OCI-LY7 (cell line): ENCODE measurements around the gene GALNT9. TPM values are rescaled to one million over a fixed set of nuclear protein-coding genes. Genes with fewer than 3 reads are reported as not detected.

Experiments used
- BruUV-seq: library from RNA; stranded (reverse); fragments of 400-500 nt; replicated peaks from 2 replicates; lab custom pipeline; 2021; lab: Mats Ljungman, UMichigan
- CTCF ChIA-PET: fragments of 300-600 bp; sonication (Branson Sonifier 250); formaldehyde crosslinking; loops from one replicate; lab custom pipeline; 2022; ENCODE audit warnings: antibody characterized with exemption; ENCODE audit not compliant: unreplicated experiment; lab: Charles Lee
- POLR2A ChIA-PET: fragments of 300-600 bp; sonication (Branson Sonifier 250); formaldehyde crosslinking; loops from one replicate; lab custom pipeline; 2022; ENCODE audit warnings: antibody characterized with exemption; lab: Charles Lee
- DNase-seq: peaks from one replicate; pipeline ENCODE4 v3.0.0-alpha.2; 2015; ENCODE audit warnings: low spot score
- H2AFZ ChIP-seq: fragments of 200-600 bp; sonication (generic), shearing (Covaris generic); 2 replicates; pipeline ENCODE4 v1.6.1; 2014; ENCODE audit warnings: mild to moderate bottlenecking, antibody characterized with exemption, low read length, moderate library complexity
- H3K27ac ChIP-seq: fragments of 200-600 bp; sonication (generic); 2 replicates; pipeline ENCODE4 v1.5.1; 2014; ENCODE audit warnings: mixed run types, low read depth, mild to moderate bottlenecking, moderate library complexity, low read length, inconsistent platforms; ENCODE audit not compliant: poor library complexity, severe bottlenecking
- H3K36me3 ChIP-seq: fragments of 200-600 bp; sonication (generic); 2 replicates; pipeline ENCODE4 v1.6.1; 2014; ENCODE audit warnings: mild to moderate bottlenecking, antibody characterized with exemption, low read length, moderate library complexity, mixed read lengths; ENCODE audit not compliant: insufficient read depth
- H3K4me1 ChIP-seq: fragments of 200-600 bp; sonication (generic); 2 replicates; pipeline ENCODE4 v1.5.1; 2014; ENCODE audit warnings: mild to moderate bottlenecking, low read length; ENCODE audit not compliant: insufficient read depth, poor library complexity, severe bottlenecking
- H3K4me2 ChIP-seq: fragments of 200-600 bp; sonication (generic); 2 replicates; pipeline ENCODE4 v1.6.1; 2014; ENCODE audit warnings: mild to moderate bottlenecking, low read length
- H3K4me3 ChIP-seq: fragments of 200-600 bp; sonication (generic); 2 replicates; pipeline ENCODE4 v1.5.1; 2014; ENCODE audit warnings: mild to moderate bottlenecking, low read depth, low read length; ENCODE audit not compliant: poor library complexity, severe bottlenecking
- H3K79me2 ChIP-seq: fragments of 200-600 bp; sonication (generic); 2 replicates; pipeline ENCODE4 v1.6.1; 2016; ENCODE audit warnings: low read depth, mild to moderate bottlenecking, low read length, moderate library complexity, mixed read lengths; ENCODE audit not compliant: insufficient read depth
- H3K9me2 ChIP-seq: fragments of 200-600 bp; sonication (generic); 2 replicates; pipeline ENCODE4 v1.6.1; 2016; ENCODE audit warnings: mild to moderate bottlenecking, low read length, mixed read lengths; ENCODE audit not compliant: insufficient read depth
- H3K9me3 ChIP-seq: fragments of 200-600 bp; sonication (generic); 2 replicates; pipeline ENCODE4 v1.6.1; 2014; ENCODE audit warnings: mild to moderate bottlenecking, mixed run types, low read length, mixed read lengths
- H4K20me1 ChIP-seq: fragments of 200-600 bp; sonication (generic); 2 replicates; pipeline ENCODE4 v1.6.1; 2014; ENCODE audit warnings: mild to moderate bottlenecking, antibody characterized with exemption, low read length, moderate library complexity, mixed read lengths; ENCODE audit not compliant: insufficient read depth
- EZH2phosphoT487 ChIP-seq: fragments of 200-600 bp; sonication (generic); IDR thresholded peaks from 2 replicates; pipeline ENCODE4 v1.6.1; 2018; ENCODE audit warnings: low read depth, borderline replicate concordance, mild to moderate bottlenecking, mixed run types, antibody characterized with exemption, low read length, moderate library complexity, mixed read lengths
- intact Hi-C: fragments of 100-400 bp; cut with micrococcal nuclease; formaldehyde crosslinking; loops from one replicate; pipeline ENCODE4 v1.10.0; 2022; ENCODE audit not compliant: unreplicated experiment
- total RNA-seq, 2 experiments: library from RNA; depleted of rRNA in 1 of 2; stranded (reverse); fragments of >200 nt in 1 of 2; shearing (Covaris generic) in 1 of 2; gene quantifications; 2 replicates each; pipeline ENCODE4 v1.2.3, GENCODE V29; 2014 to 2022
- TF ChIP-seq, protein P1 (sequence below): fragments of 200-600 bp; sonication (generic); conservative IDR thresholded peaks from 2 replicates; pipeline ENCODE4 v1.5.1; 2014; ENCODE audit warnings: mild to moderate bottlenecking, antibody characterized with exemption, low read length, moderate library complexity, mixed read lengths

The GALNT9 gene
- total RNA-seq, 2 experiments from 2014 or later = 0.28 TPM; not detected in 1

DNA sequence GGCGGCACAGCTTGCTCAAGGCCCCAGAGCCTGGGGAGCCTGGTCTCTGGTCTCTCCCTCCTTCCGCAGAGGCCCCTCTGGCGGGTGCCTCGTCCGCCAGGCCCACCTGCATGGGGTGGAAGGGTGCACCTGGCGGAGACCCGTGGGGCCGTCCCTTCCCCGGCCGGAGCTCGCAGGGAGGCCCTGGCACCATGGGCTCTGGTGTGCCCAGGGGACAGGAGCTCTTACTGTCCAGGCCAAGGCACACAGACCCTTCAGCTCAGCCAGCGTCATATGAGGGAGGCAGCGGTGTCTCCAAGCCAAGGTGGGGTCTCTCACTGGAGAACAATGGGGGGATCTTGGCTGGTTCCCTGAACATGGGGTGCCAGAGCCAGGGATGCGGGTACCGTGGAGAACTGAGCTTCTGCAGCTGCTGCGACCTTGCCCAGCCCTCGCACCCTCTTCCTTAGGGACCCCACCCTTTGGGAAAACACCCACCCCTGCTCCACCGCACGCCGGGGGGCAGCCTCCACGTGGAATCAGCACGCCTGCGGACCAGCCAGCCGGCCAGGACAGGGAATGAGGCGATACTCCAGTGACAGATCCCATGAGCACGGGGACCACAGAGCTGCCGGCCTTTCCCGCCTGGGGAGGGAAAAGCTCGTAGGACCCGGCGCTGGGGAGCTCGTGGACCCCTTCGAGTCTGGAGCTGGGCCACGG, 25.7 kb upstream of the GALNT9 start:
- H3K9me3 ChIP-seq = no peaks in the 10 kb centered on the region
- H3K27ac ChIP-seq = no peak overlapping the region
- TF ChIP-seq, protein P1, sequence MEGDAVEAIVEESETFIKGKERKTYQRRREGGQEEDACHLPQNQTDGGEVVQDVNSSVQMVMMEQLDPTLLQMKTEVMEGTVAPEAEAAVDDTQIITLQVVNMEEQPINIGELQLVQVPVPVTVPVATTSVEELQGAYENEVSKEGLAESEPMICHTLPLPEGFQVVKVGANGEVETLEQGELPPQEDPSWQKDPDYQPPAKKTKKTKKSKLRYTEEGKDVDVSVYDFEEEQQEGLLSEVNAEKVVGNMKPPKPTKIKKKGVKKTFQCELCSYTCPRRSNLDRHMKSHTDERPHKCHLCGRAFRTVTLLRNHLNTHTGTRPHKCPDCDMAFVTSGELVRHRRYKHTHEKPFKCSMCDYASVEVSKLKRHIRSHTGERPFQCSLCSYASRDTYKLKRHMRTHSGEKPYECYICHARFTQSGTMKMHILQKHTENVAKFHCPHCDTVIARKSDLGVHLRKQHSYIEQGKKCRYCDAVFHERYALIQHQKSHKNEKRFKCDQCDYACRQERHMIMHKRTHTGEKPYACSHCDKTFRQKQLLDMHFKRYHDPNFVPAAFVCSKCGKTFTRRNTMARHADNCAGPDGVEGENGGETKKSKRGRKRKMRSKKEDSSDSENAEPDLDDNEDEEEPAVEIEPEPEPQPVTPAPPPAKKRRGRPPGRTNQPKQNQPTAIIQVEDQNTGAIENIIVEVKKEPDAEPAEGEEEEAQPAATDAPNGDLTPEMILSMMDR = no peak
- TF ChIP-seq EZH2phosphoT487 = no peak
- no peaks in the 10 kb centered on the region for H4K20me1 ChIP-seq
- no peaks in the 10 kb centered on the region for H3K36me3 ChIP-seq
- POLR2A ChIA-PET = no interaction called here
- H3K79me2 ChIP-seq = no peaks in the 10 kb centered on the region
- no peak overlapping the region for H2AFZ ChIP-seq
- H3K4me1 ChIP-seq = no peaks in the 10 kb centered on the region
- H3K4me3 ChIP-seq = no peak overlapping the region
- CTCF ChIA-PET = no interaction called here
- intact Hi-C loops = no loop called here
- no peaks in the 10 kb centered on the region for H3K9me2 ChIP-seq
- H3K4me2 ChIP-seq = no peak overlapping the region
- no TSS peak for BruUV-seq
- no peak for DNase-seq

- H3K9me3 ChIP-seq = no peaks in the 10 kb centered on the region
- ChIA-PET CTCF (no interaction called here), POLR2A (no interaction called here)
- H3K9me2 ChIP-seq = no peaks in the 10 kb centered on the region
- H4K20me1 ChIP-seq = no peaks in the 10 kb centered on the region
- H3K36me3 ChIP-seq = no peaks in the 10 kb centered on the region
- no peak overlapping the region for H2AFZ ChIP-seq
- intact Hi-C loops = no loop called here
- DNase-seq = no peak
- H3K4me2 ChIP-seq = no peak overlapping the region
- no TSS peak for BruUV-seq
- TF ChIP-seq EZH2phosphoT487 = no peak
- TF ChIP-seq, protein P1 = no peak
- no peaks in the 10 kb centered on the region for H3K79me2 ChIP-seq
- no peak overlapping the region for H3K27ac ChIP-seq
- H3K4me1 ChIP-seq = no peaks in the 10 kb centered on the region
- H3K4me3 ChIP-seq = no peak overlapping the region
Observed at GRCh38 chr12:132354211-132354981, 25.0 kb upstream of the GALNT9 start.

- Histone ChIP-seq H2AFZ (no peak overlapping the region), H4K20me1 (no peaks in the 10 kb centered on the region), H3K9me3 (no peaks in the 10 kb centered on the region), H3K9me2 (no peaks in the 10 kb centered on the region), H3K4me1 (no peaks in the 10 kb centered on the region), H3K27ac (no peak overlapping the region), H3K79me2 (no peaks in the 10 kb centered on the region), H3K4me3 (no peak overlapping the region), H3K4me2 (no peak overlapping the region), H3K36me3 (no peaks in the 10 kb centered on the region)
- TF ChIP-seq EZH2phosphoT487 = no peak
- TF ChIP-seq, protein P1 = no peak
- CTCF ChIA-PET = no interaction called here
- intact Hi-C loops = no loop called here
- POLR2A ChIA-PET = no interaction called here
- DNase-seq = no peak
- BruUV-seq = no TSS peak
Observed at GRCh38 chr12:132353811-132354210, 24.4 kb upstream of the GALNT9 start.
